Measurements from ENCODE around the gene TLR5.

GRCh38 chr1:223142795-223143536 is at the start of gene TLR5:
- TF ChIP-seq, protein P1, sequence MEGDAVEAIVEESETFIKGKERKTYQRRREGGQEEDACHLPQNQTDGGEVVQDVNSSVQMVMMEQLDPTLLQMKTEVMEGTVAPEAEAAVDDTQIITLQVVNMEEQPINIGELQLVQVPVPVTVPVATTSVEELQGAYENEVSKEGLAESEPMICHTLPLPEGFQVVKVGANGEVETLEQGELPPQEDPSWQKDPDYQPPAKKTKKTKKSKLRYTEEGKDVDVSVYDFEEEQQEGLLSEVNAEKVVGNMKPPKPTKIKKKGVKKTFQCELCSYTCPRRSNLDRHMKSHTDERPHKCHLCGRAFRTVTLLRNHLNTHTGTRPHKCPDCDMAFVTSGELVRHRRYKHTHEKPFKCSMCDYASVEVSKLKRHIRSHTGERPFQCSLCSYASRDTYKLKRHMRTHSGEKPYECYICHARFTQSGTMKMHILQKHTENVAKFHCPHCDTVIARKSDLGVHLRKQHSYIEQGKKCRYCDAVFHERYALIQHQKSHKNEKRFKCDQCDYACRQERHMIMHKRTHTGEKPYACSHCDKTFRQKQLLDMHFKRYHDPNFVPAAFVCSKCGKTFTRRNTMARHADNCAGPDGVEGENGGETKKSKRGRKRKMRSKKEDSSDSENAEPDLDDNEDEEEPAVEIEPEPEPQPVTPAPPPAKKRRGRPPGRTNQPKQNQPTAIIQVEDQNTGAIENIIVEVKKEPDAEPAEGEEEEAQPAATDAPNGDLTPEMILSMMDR (conservative IDR thresholded peaks at IDR 0.05): peak; percentile 83
- TF ChIP-seq EZH2 (IDR thresholded peaks at IDR 0.05; ENCODE audit: low read depth): no peak
